ENCODE results near the gene PHOSPHO1. TPM values are rescaled to one million over a fixed set of nuclear protein-coding genes. Genes with fewer than 3 reads are reported as not detected.
"Not testable (repeated sequence)": the region's sequence is repeated elsewhere in the genome, so short reads cannot be mapped to it uniquely, and the experiment has no call there.

Gene PHOSPHO1
- total RNA-seq (2014; rRNA removed; shearing (Covaris generic); ENCODE audit: low replicate concordance): not detected in 2 replicates

- H3K4me3 ChIP-seq: peak within 1 kb of the TSS; percentile 56
- H3K27me3 ChIP-seq: peaks cover 11% of the 10 kb centered on the region
- no peaks in the 10 kb centered on the region for H3K9me3 ChIP-seq
- DNase-seq: peak; percentile 85
- H3K36me3 ChIP-seq: no peaks in the 10 kb centered on the region
These were observed at the start of gene PHOSPHO1 for GRCh38 chr17:49230636-49231562. Gene PHOSPHO1 (minus strand): TSS chr17:49230787. CDS start chr17:49226691, 4,096 bp downstream.

DNA sequence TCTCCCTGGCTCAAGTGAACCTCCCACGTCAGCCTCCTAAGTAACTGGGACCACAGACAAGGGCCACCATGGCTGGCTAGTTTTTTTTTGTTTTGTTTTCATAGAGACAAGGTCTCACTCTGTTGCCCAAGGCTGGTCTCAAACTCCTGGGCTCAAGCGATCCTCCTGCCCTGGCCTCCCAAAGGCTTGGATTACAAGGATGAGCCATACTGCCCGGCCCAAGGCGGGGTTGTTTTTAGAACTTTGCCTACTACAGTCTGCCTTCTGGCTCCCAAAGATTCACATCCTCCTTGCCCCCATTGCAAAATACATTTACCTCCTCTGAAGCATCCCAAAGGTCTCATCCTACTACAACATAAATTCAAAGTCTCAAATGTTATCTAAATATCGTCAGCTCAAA lies 49.5 kb upstream of the PHOSPHO1 start:
- H3K9me3 ChIP-seq: peaks cover 5% of the 10 kb centered on the region; the same call in 1 of the 2 replicates
- H3K36me3 ChIP-seq: no peaks in the 10 kb centered on the region
- H3K27me3 ChIP-seq: no peaks in the 10 kb centered on the region
- no peak overlapping the region for H3K4me3 ChIP-seq
- no peak for DNase-seq

DNA sequence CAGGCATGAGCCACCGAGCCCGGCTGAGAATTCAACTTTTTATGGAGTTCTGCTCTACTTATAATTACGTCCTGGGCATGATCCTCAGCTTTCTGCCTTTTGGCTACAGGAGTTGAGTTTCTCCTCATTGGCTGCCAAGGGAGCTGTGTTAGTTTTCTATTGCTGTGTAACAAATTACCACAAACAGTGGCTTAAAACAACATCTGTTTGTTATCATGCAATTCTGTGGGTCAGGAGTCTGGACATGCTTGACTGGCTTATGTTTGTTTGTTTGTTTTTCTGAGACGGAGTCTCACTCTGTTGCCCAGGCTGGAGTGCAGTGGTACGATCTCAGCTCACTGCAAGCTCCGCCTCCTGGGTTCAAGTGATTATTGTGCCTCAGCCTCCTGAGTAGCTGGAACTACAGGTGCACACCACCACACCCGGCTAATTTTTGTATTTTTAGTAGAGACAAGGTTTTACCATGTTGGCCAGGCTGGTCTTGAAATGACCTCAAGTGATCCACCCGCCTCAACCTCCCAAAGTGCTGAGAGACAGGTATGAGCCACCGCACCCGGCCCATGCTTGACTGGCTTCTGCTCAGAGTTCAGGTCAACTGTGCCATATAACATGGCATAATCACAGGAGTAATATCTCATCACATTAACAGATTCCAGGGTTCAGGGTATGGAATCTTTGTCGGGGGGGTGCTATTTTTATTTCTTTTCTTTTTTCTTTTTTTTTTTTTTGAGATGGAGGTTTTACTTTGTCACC lies 48.9 kb upstream of the PHOSPHO1 start:
- not testable (repeated sequence) for DNase-seq, H3K4me3 ChIP-seq, H3K36me3 ChIP-seq

DNA sequence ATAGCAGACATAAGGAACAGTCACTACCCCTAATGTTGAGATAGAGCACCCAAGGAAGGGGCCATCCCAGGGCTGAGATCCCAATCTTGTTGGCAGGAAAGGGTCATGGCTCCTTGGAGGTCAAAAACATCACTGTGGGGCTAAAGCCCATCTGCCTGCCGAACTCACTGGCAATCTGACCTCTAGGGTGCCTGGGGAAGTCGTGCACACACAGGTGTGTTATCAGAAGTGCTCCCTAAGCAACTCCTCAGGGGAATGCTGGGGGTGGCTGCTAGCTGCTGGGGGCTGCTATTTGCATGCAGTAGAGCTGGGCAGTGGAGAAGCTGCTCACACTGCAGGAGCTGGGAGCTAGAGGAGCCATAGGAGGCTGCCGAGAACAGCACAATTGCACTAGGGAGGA lies 47.5 kb upstream of the PHOSPHO1 start:
- Histone ChIP-seq H3K9me3 (peaks cover 5% of the 10 kb centered on the region; the same call in 1 of the 2 replicates), H3K36me3 (no peaks in the 10 kb centered on the region), H3K27me3 (no peaks in the 10 kb centered on the region), H3K4me3 (no peak overlapping the region)
- DNase-seq: no peak

More for the DNA sequence above, 48.9 kb upstream of the PHOSPHO1 start:
- H3K9me3 ChIP-seq, H3K27me3 ChIP-seq: not testable (repeated sequence)

DNA sequence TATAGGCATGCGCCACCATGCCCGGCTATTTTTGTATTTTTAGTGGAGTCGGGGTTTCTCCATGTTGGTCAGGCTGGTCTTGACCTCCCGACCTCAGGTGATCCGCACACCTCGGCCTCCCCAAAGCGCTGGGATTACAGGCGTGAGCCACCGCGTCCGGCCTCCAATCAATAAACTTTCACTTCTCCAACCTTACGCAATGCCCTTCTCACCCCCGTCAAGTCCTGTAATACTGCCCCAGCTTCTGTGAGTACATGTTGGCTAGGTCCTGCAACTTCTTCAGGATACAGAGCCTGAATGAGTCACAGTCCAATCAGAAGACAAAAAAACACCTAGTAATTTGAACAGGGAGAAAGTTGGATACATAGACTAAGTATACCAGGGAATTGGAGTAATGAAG lies 47.1 kb upstream of the PHOSPHO1 start:
- Histone ChIP-seq H3K27me3 (no peaks in the 10 kb centered on the region), H3K36me3 (no peaks in the 10 kb centered on the region), H3K4me3 (no peak overlapping the region), H3K9me3 (peaks cover 5% of the 10 kb centered on the region; the same call in 1 of the 2 replicates)
- DNase-seq: no peak

- H3K9me3 ChIP-seq, H3K36me3 ChIP-seq, DNase-seq, H3K4me3 ChIP-seq, H3K27me3 ChIP-seq: not testable (repeated sequence)
These were observed 45.4 kb upstream of the PHOSPHO1 start for GRCh38 chr17:49275981-49276380.

GRCh38 chr17:49269356-49269755 lies 38.8 kb upstream of the PHOSPHO1 start:
- no peaks in the 10 kb centered on the region for H3K36me3 ChIP-seq
- H3K27me3 ChIP-seq: no peaks in the 10 kb centered on the region
- no peak overlapping the region for H3K4me3 ChIP-seq
- DNase-seq: no peak
- no peaks in the 10 kb centered on the region for H3K9me3 ChIP-seq

DNA sequence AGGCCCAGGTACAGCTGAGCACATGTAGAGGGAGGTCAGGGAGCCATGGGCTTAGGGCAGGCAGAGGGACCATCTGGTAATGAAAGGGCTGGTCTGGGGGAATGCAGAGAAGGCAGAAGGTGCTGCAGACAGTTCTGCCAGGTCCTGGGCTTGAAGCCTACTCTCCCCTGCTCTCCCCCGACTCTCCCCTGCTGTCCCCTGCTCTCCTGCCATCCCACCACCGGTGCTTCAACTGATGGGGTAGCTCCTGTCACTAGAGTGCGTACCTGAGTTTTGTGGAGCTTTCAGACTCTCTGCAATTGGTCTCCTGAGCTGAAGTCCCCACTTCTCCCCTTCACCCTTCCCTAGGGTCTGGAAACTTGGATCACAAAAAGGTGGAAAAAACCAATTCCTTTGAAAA lies 37.3 kb upstream of the PHOSPHO1 start:
- Histone ChIP-seq H3K4me3 (no peak overlapping the region), H3K9me3 (no peaks in the 10 kb centered on the region), H3K27me3 (no peaks in the 10 kb centered on the region), H3K36me3 (no peaks in the 10 kb centered on the region)
- no peak for DNase-seq

GRCh38 chr17:49266233-49266632 lies 35.6 kb upstream of the PHOSPHO1 start:
- Histone ChIP-seq H3K27me3 (no peaks in the 10 kb centered on the region), H3K4me3 (no peak overlapping the region), H3K36me3 (no peaks in the 10 kb centered on the region), H3K9me3 (no peaks in the 10 kb centered on the region)
- DNase-seq: no peak

- H3K27me3 ChIP-seq, H3K36me3 ChIP-seq, H3K4me3 ChIP-seq, H3K9me3 ChIP-seq, DNase-seq: not testable (repeated sequence)
These were observed 31.0 kb upstream of the PHOSPHO1 start for GRCh38 chr17:49261540-49261939.

DNA sequence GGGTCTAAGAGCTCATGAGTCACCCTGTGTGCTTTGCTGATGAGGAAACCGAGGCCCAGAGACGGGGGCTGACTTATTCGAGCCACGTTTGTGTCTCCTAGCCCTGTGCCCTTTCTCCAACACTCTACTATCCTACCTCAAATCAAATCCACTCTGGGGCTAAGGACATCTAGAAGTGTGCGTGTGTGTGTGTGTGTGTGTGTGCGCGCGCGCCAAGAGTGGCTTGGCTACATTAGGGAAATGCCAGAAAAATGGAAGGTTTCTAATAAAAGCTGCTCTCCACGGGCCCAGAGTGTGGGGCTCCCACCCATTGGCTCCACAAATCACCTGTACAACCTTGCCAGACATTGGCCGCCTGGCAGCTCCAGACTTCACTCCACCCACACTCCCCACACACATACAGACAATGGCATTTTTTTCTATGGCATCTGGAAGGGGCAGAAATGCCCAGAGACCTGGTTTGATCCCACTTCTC lies 30.3 kb upstream of the PHOSPHO1 start:
- DNase-seq: no peak
- no peaks in the 10 kb centered on the region for H3K9me3 ChIP-seq
- peak overlapping the region; percentile 48 for H3K4me3 ChIP-seq
- H3K36me3 ChIP-seq: no peaks in the 10 kb centered on the region
- no peaks in the 10 kb centered on the region for H3K27me3 ChIP-seq

DNA sequence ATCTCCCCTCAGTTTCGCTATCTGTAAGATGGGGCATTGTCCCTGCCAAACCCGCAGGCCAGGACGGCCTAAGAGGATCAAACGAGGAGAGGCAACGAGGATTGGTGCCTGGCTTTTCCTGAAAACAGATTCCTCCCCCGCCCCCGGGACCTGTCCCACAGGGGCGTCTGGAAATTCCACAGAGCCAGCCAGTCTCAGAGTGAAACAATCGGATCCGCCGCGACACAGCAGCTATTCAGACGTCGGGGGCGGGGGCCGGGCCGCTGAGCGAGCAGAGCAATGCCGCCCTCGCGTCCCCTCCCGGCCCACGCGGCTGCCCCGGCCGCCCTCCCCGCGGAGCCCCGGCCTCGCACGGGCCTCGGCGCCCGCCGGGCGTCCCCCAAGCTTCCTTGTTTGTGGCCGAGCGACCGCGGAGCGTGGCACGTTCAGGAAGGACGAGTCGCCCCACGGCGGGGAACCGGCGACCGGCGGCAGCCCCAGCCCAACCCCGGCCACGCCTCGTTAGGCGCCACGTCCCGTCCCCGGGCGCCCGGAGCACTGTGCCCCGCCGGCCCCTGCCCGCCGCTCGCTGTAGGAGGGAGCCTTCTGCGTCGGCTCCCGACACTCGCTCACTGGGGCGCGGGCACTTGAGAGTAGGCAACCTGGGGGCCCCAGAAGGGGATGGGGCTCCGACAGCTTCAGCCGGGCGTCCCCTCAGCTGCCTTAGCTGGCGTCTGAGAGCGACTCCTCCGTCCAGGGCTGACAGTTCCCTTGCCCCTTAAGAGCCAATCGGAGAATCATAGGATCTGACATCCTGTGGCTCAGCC lies 29.6 kb upstream of the PHOSPHO1 start:
- Histone ChIP-seq H3K4me3 (peak overlapping the region; percentile 48), H3K36me3 (no peaks in the 10 kb centered on the region), H3K27me3 (no peaks in the 10 kb centered on the region), H3K9me3 (no peaks in the 10 kb centered on the region)
- peak; percentile 77 for DNase-seq

DNA sequence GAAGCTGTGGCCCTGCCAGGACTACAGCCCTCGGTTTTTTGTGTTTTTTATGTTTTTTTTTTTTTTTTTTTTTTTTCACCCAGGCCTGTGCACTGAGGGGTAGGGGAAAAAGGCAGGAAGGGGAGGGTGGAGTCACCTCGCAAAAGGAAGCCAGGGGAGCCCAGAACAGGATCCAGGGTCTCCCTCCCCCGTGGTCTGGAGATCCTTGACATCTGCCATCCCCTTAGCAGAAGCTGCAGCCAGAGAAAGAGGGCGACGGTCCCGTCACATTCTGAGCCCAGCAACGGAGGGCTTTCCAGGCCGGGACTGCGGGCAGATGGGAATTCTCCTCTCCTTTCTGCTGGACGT lies 29.1 kb upstream of the PHOSPHO1 start:
- H3K27me3 ChIP-seq: no peaks in the 10 kb centered on the region
- H3K4me3 ChIP-seq: peak overlapping the region; percentile 48
- DNase-seq: no peak
- no peaks in the 10 kb centered on the region for H3K36me3 ChIP-seq
- H3K9me3 ChIP-seq: no peaks in the 10 kb centered on the region

DNA sequence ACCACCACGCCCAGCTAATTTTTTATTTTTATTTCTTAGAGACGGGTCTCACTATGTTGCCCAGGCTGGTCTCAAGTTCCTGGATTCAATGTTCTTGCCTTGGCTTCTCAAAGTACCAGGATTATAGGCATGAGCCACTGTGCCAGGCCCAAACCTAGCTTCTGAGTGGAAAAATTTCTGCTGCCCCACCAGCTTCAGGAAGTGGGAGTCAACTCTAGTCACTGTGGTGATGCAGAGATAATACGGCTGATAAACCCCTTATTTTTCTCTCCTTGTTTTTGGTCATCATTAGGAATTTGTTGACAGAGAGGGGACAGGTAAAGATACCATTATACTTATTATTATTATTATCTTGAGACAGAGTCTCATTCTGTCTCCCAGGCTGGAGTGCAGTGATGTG lies 27.8 kb upstream of the PHOSPHO1 start:
- no peak for DNase-seq
- H3K27me3 ChIP-seq: no peaks in the 10 kb centered on the region
- H3K36me3 ChIP-seq: no peaks in the 10 kb centered on the region
- H3K9me3 ChIP-seq: no peaks in the 10 kb centered on the region
- H3K4me3 ChIP-seq: no peak overlapping the region

GRCh38 chr17:49255125-49255524 lies 24.5 kb upstream of the PHOSPHO1 start:
- Histone ChIP-seq H3K36me3 (no peaks in the 10 kb centered on the region), H3K27me3 (no peaks in the 10 kb centered on the region), H3K9me3 (no peaks in the 10 kb centered on the region), H3K4me3 (no peak overlapping the region)
- DNase-seq: no peak

GRCh38 chr17:49254066-49254465 lies 23.5 kb upstream of the PHOSPHO1 start:
- Histone ChIP-seq H3K27me3 (no peaks in the 10 kb centered on the region), H3K36me3 (no peaks in the 10 kb centered on the region), H3K9me3 (no peaks in the 10 kb centered on the region), H3K4me3 (no peak overlapping the region)
- DNase-seq: no peak
